Measurements from ENCODE around the gene TRPM6.
A peak's percentile ranks its signal among the peaks of the same experiment; 100 is the strongest.

TRPM6 gene

GRCh38 chr9:74838351-74838750 lies 49.4 kb downstream of the TRPM6 start:
- no peak for DNase-seq (ENCODE audit: low read depth, low spot score)
- no peak for TF ChIP-seq CTCF (IDR thresholded peaks at IDR 0.05; ENCODE audit: low read depth, low read length)
- in situ Hi-C loops (cut with HindIII; ENCODE audit: low sequenced_read_pairs): no loop called here
- no peak overlapping the region for H3K4me3 ChIP-seq (ENCODE audit: low read depth, low read length)

- in situ Hi-C loops (cut with HindIII; ENCODE audit: low sequenced_read_pairs): no loop called here
- TF ChIP-seq CTCF (IDR thresholded peaks at IDR 0.05; ENCODE audit: low read depth, low read length): no peak
- peak; percentile 34 for DNase-seq (ENCODE audit: low read depth, low spot score)
Measured at GRCh38 chr9:74824654-74825053, 63.1 kb downstream of the TRPM6 start.

GRCh38 chr9:74821636-74822035 lies 66.1 kb downstream of the TRPM6 start:
- TF ChIP-seq CTCF (IDR thresholded peaks at IDR 0.05; ENCODE audit: low read depth, low read length): no peak
- no peak for DNase-seq (ENCODE audit: low read depth, low spot score)
- in situ Hi-C loops (cut with HindIII; ENCODE audit: low sequenced_read_pairs): no loop called here
- no peak overlapping the region for H3K4me3 ChIP-seq (ENCODE audit: low read depth, low read length)

More at GRCh38 chr9:74824654-74825053, 63.1 kb downstream of the TRPM6 start:
- H3K4me3 ChIP-seq (ENCODE audit: low read depth, low read length): no peak overlapping the region

GRCh38 chr9:74817816-74818215 lies 69.9 kb downstream of the TRPM6 start:
- DNase-seq (ENCODE audit: low read depth, low spot score): no peak
- H3K4me3 ChIP-seq (ENCODE audit: low read depth, low read length): no peak overlapping the region
- no peak for TF ChIP-seq CTCF (IDR thresholded peaks at IDR 0.05; ENCODE audit: low read depth, low read length)
- in situ Hi-C loops (cut with HindIII; ENCODE audit: low sequenced_read_pairs): no loop called here

- DNase-seq (ENCODE audit: low read depth, low spot score): no peak
- no peak overlapping the region for H3K4me3 ChIP-seq (ENCODE audit: low read depth, low read length)
- TF ChIP-seq CTCF (IDR thresholded peaks at IDR 0.05; ENCODE audit: low read depth, low read length): no peak
- in situ Hi-C loops (cut with HindIII; ENCODE audit: low sequenced_read_pairs): no loop called here
Measured at GRCh38 chr9:74817281-74817810, 70.4 kb downstream of the TRPM6 start.

- in situ Hi-C loops (cut with HindIII; ENCODE audit: low sequenced_read_pairs): no loop called here
Measured at GRCh38 chr9:74810200-74810599, 77.5 kb downstream of the TRPM6 start.

More at GRCh38 chr9:74810200-74810599, 77.5 kb downstream of the TRPM6 start:
- no peak overlapping the region for H3K4me3 ChIP-seq (ENCODE audit: low read depth, low read length)
- TF ChIP-seq CTCF (IDR thresholded peaks at IDR 0.05; ENCODE audit: low read depth, low read length): no peak
- DNase-seq (ENCODE audit: low read depth, low spot score): no peak
